GM18511 (cell line): ENCODE results near the gene SART1.
"Not testable (repeated sequence)": the region's sequence is repeated elsewhere in the genome, so short reads cannot be mapped to it uniquely, and the experiment has no call there.

Experiments used
- ATAC-seq: cut with Tn5 transposase; IDR thresholded peaks from one replicate; pipeline ENCODE4 v1.9.1; 2021; ENCODE audit warnings: mild to moderate bottlenecking, moderate library complexity; ENCODE audit not compliant: unreplicated experiment

SART1 gene

GRCh38 chr11:65988791-65989592, 27.5 kb downstream of the SART1 start:
- peak; percentile 92 for ATAC-seq

GRCh38 chr11:65992056-65992455, 30.5 kb downstream of the SART1 start:
- ATAC-seq = no peak

GRCh38 chr11:65997286-65997685, 35.8 kb downstream of the SART1 start:
- ATAC-seq = no peak

- ATAC-seq = peak; percentile 94
These were observed 40.6 kb downstream of the SART1 start, which contains the start of the genes BANF1 and EIF1AD for GRCh38 chr11:66001942-66002647. Gene BANF1, plus strand, starts transcription at chr11:66002503. Its CDS starts 748 bp downstream, at chr11:66003251. Gene EIF1AD, minus strand, starts transcription at chr11:66002157. Its CDS starts 1,768 bp downstream, at chr11:66000389.

DNA sequence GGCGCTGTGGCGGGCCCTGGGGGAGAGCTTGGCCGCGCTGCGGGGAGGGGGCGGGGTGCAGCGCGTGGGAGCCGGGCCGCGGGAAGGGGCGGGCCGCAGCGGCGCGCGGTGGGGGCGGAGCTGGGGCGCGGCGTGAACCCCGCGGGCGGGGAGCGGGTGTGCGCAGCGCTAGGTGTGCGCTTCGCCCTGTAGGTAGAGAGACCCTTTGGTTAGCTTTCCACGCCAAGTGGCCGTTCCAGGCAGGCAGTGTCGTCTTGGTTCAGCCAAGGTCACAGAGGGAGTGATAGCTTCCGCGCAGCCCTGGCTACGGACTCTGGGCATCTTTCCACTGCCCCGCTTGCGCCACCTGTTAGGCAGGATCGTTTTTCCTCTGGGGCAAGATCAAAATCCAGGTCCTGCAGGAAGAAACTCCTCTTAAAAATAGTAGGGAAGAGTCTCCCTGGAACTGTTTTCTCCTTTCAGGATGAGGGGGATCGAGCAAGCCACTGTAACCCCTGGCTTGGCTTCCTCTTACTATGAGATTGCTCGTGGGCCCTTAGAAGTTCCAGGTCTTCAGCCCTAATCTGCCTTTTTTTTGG, 41.2 kb downstream of the SART1 start:
- ATAC-seq = peak; percentile 51

GRCh38 chr11:66003291-66003690, 41.8 kb downstream of the SART1 start:
- no peak for ATAC-seq

- ATAC-seq = no peak
These were observed 42.7 kb downstream of the SART1 start for GRCh38 chr11:66004186-66004585.

- ATAC-seq = no peak
These were observed 44.8 kb downstream of the SART1 start for GRCh38 chr11:66006134-66006890.

DNA sequence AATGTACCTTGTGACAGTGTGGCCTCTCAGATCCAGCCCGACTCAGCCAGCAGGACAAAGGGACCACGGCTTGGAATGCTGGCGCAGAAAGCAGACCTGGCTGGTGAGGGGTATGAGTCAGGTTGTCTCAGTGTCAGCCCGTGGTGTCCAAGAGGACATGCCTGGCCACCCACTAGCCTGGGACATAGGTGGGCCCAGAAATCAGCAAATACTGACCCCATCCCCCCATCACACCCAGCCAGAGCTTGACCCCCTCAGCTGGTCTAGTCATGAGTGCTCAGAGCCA, 45.3 kb downstream of the SART1 start:
- no peak for ATAC-seq

DNA sequence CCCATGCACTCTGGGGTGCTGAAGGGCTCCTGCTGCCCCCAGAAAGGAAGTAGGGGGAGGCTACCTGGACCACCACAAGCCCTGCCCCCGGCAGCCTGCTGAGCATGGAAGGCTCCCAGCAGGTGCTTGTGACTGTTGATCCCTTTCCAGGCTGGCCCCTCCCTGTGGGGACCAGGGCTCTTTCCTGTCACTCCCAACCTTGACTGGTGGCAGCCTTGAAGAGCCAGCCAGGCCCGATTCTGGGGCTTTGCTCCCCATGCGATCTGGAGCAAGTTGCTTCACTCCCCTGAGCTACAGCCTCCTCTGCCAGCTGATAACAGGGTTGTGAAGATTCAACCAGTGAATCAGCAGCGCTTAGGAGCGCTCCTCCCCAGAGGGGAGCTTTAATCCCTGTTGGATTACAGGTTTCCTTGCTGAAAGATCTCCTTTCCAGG, 45.7 kb downstream of the SART1 start:
- no peak for ATAC-seq

GRCh38 chr11:66008095-66008467, 46.5 kb downstream of the SART1 start:
- ATAC-seq = no peak

GRCh38 chr11:66008468-66009101, 47.1 kb downstream of the SART1 start:
- no peak for ATAC-seq

GRCh38 chr11:66010036-66010435, 48.5 kb downstream of the SART1 start:
- not testable (repeated sequence) for ATAC-seq

DNA sequence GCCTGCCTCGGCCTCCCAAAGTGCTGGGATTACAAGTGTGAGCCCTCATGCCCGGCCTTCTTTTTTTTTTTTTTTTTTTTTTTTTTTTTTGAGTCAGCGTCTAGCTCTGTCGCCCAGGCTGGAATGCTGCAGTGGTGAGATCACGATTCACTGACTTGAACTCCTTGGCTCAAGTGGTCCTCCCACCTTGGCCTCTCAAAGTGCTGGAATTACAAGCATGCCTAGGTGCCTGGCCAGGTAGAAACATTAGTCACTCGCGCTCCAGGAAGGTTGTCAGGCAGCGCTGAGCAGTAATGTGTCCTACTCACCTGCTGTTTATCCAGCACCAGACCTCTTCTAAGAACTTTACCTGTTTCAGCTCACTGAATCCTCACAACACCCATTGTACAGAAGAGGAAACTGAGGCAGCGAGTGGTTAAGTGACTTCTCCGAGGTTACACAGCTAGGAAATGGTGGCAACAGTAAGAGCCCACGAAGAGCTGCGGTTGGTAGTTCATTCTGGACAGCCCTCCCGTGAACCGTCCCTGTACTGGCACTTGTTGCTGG, 49.8 kb downstream of the SART1 start:
- ATAC-seq = no peak

GRCh38 chr11:66011785-66012303, 50.3 kb downstream of the SART1 start, which contains the start of gene CST6:
Gene CST6, plus strand, starts transcription at chr11:66012008. Its CDS starts 37 bp downstream, at chr11:66012045.
- ATAC-seq = no peak

GRCh38 chr11:66012371-66012945, 50.9 kb downstream of the SART1 start:
- ATAC-seq = no peak

GRCh38 chr11:66012946-66013761, 51.6 kb downstream of the SART1 start:
- ATAC-seq = no peak

DNA sequence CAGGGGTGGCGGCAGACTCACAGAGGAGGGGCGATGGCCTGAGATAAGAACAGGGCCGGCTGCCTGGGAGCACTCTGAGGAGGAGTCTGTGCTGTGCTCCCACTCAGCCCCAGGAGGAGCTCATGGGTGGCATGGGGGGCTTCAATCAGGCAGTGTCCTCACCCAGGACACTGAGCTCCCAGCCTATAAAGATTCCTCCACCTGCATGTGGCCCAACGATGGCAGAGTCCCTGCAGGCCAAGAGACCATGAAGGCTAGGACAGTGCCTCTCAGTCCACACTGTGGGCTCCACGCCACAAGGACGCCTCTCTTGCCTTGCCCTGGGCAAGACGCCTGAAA, 52.2 kb downstream of the SART1 start:
- ATAC-seq = no peak
